Kidney epithelial cell (primary cell): ENCODE results near the gene PLD2. TPM values are rescaled to one million over a fixed set of nuclear protein-coding genes. Genes with fewer than 3 reads are reported as not detected.

Experiments
- DNase-seq: peaks from one replicate; pipeline ENCODE4 v3.0.0-alpha.2; 2010; ENCODE audit warnings: low read depth
- H3K27me3 ChIP-seq: 2 replicates; pipeline ENCODE4 v1.6.0; 2011; ENCODE audit warnings: low read length; ENCODE audit not compliant: control insufficient read depth, insufficient read depth
- H3K36me3 ChIP-seq: 2 replicates; pipeline ENCODE4 v1.5.1; 2011; ENCODE audit warnings: low read length; ENCODE audit not compliant: control insufficient read depth, insufficient read depth
- H3K4me3 ChIP-seq: 2 replicates; pipeline ENCODE4 v1.5.1; 2011; ENCODE audit warnings: low read depth, mild to moderate bottlenecking, control low read depth, low read length
- CTCF ChIP-seq: IDR thresholded peaks from 2 replicates; pipeline ENCODE4 v1.5.1; 2011; ENCODE audit warnings: mild to moderate bottlenecking, moderate library complexity, low read length, control low read depth, inconsistent platforms; ENCODE audit not compliant: insufficient read depth, poor library complexity, severe bottlenecking
- total RNA-seq: library from RNA; depleted of rRNA; stranded (reverse); fragments of >200 nt; gene quantifications from 2 replicates; pipeline ENCODE4 v1.2.3, GENCODE V29; 2015

Gene PLD2
- total RNA-seq, 1 donor from 2014 or later, result 17.4 TPM

GRCh38 chr17:4795168-4795567 lies 11.8 kb upstream of the PLD2 start:
- no peak for TF ChIP-seq CTCF
- Histone ChIP-seq H3K27me3 (no peaks in the 10 kb centered on the region), H3K36me3 (no peaks in the 10 kb centered on the region), H3K4me3 (no peak overlapping the region)
- DNase-seq, result no peak

- H3K36me3 ChIP-seq, result no peaks in the 10 kb centered on the region
- no peak for TF ChIP-seq CTCF
- peak overlapping the region; percentile 85 for H3K4me3 ChIP-seq
- no peaks in the 10 kb centered on the region for H3K27me3 ChIP-seq
- no peak for DNase-seq
Measured at GRCh38 chr17:4796552-4796920, 10.4 kb upstream of the PLD2 start.

GRCh38 chr17:4800462-4801196 lies 6.3 kb upstream of the PLD2 start:
- no peak for DNase-seq
- no peak overlapping the region for H3K4me3 ChIP-seq
- no peaks in the 10 kb centered on the region for H3K27me3 ChIP-seq
- no peak for TF ChIP-seq CTCF
- no peaks in the 10 kb centered on the region for H3K36me3 ChIP-seq

- Histone ChIP-seq H3K36me3 (no peaks in the 10 kb centered on the region), H3K27me3 (no peaks in the 10 kb centered on the region), H3K4me3 (no peak within 1 kb of the TSS)
- TF ChIP-seq CTCF, result no peak
- DNase-seq, result no peak
Measured at GRCh38 chr17:4802228-4802627, 4.7 kb upstream of the PLD2 start, which contains the start of gene C17orf114. TSS of gene C17orf114 (minus strand) at chr17:4802328.

GRCh38 chr17:4806456-4806776 lies 536 bp upstream of the PLD2 start:
- peak overlapping the region; percentile 82 for H3K4me3 ChIP-seq
- no peaks in the 10 kb centered on the region for H3K27me3 ChIP-seq
- H3K36me3 ChIP-seq, result no peaks in the 10 kb centered on the region
- TF ChIP-seq CTCF, result no peak
- DNase-seq, result no peak
